Stimulated activated naive CD8-positive, alpha-beta T cell treated with anti-CD3 and anti-CD28 coated beads, Interleukin-15, Interleukin-2, amounts not matched to agents 100 ng/mL and 50 ng/mL, for 24 hours (primary cell): ENCODE measurements around the gene INTU.
"Not testable (repeated sequence)": the region's sequence is repeated elsewhere in the genome, so short reads cannot be mapped to it uniquely, and the experiment has no call there.

Experiments used
- H3K27ac Mint-ChIP-seq: one replicate; pipeline ENCODE4 v1.8.0; 2021; ENCODE audit warnings: mild to moderate bottlenecking, mixed read lengths
- H3K27me3 Mint-ChIP-seq: one replicate; pipeline ENCODE4 v1.8.0; 2021; ENCODE audit warnings: mixed read lengths
- H3K36me3 Mint-ChIP-seq: one replicate; pipeline ENCODE4 v1.8.0; 2021; ENCODE audit warnings: low read depth, mixed read lengths
- H3K4me1 Mint-ChIP-seq: one replicate; pipeline ENCODE4 v1.8.0; 2021; ENCODE audit warnings: low read depth, mixed read lengths
- H3K4me3 Mint-ChIP-seq: one replicate; pipeline ENCODE4 v1.8.0; 2021; ENCODE audit warnings: mild to moderate bottlenecking, mixed read lengths
- H3K9me3 Mint-ChIP-seq: one replicate; pipeline ENCODE4 v1.8.0; 2021; ENCODE audit warnings: mixed read lengths

The INTU gene

GRCh38 chr4:127632420-127633403, at the start of gene INTU:
INTU (plus strand) TSS chr4:127632957; CDS start chr4:127633035, 78 bp downstream.
- H3K4me1 Mint-ChIP-seq = peaks cover 13% of the 10 kb centered on the region
- H3K9me3 Mint-ChIP-seq = no peaks in the 10 kb centered on the region
- no peak within 1 kb of the TSS for H3K27ac Mint-ChIP-seq
- H3K27me3 Mint-ChIP-seq = peaks cover 50% of the 10 kb centered on the region
- no peaks in the 10 kb centered on the region for H3K36me3 Mint-ChIP-seq
- peak within 1 kb of the TSS; percentile 81 for H3K4me3 Mint-ChIP-seq

GRCh38 chr4:127586496-127586895, 46.3 kb upstream of the INTU start:
- not testable (repeated sequence) for H3K27me3 Mint-ChIP-seq, H3K9me3 Mint-ChIP-seq, H3K36me3 Mint-ChIP-seq, H3K27ac Mint-ChIP-seq, H3K4me1 Mint-ChIP-seq, H3K4me3 Mint-ChIP-seq

- no peaks in the 10 kb centered on the region for H3K36me3 Mint-ChIP-seq
- no peaks in the 10 kb centered on the region for H3K4me1 Mint-ChIP-seq
- no peaks in the 10 kb centered on the region for H3K27me3 Mint-ChIP-seq
- no peak overlapping the region for H3K27ac Mint-ChIP-seq
- no peak overlapping the region for H3K4me3 Mint-ChIP-seq
- H3K9me3 Mint-ChIP-seq = no peaks in the 10 kb centered on the region
These were observed 45.7 kb upstream of the INTU start for GRCh38 chr4:127586922-127587571.

GRCh38 chr4:127589153-127589552, 43.6 kb upstream of the INTU start:
- H3K36me3 Mint-ChIP-seq, H3K27ac Mint-ChIP-seq, H3K4me3 Mint-ChIP-seq, H3K9me3 Mint-ChIP-seq, H3K27me3 Mint-ChIP-seq, H3K4me1 Mint-ChIP-seq: not testable (repeated sequence)

GRCh38 chr4:127598656-127599055, 34.1 kb upstream of the INTU start:
- no peaks in the 10 kb centered on the region for H3K36me3 Mint-ChIP-seq
- H3K27ac Mint-ChIP-seq = no peak overlapping the region
- no peaks in the 10 kb centered on the region for H3K27me3 Mint-ChIP-seq
- H3K4me1 Mint-ChIP-seq = no peaks in the 10 kb centered on the region
- H3K4me3 Mint-ChIP-seq = no peak overlapping the region
- H3K9me3 Mint-ChIP-seq = no peaks in the 10 kb centered on the region

GRCh38 chr4:127601029-127601428, 31.7 kb upstream of the INTU start:
- no peak overlapping the region for H3K4me3 Mint-ChIP-seq
- H3K9me3 Mint-ChIP-seq = no peaks in the 10 kb centered on the region
- H3K4me1 Mint-ChIP-seq = no peaks in the 10 kb centered on the region
- no peak overlapping the region for H3K27ac Mint-ChIP-seq
- no peaks in the 10 kb centered on the region for H3K36me3 Mint-ChIP-seq
- H3K27me3 Mint-ChIP-seq = peaks cover 8% of the 10 kb centered on the region

GRCh38 chr4:127604949-127605709, 27.6 kb upstream of the INTU start:
- H3K27ac Mint-ChIP-seq = no peak overlapping the region
- no peaks in the 10 kb centered on the region for H3K36me3 Mint-ChIP-seq
- no peak overlapping the region for H3K4me3 Mint-ChIP-seq
- no peaks in the 10 kb centered on the region for H3K9me3 Mint-ChIP-seq
- peaks cover 17% of the 10 kb centered on the region for H3K27me3 Mint-ChIP-seq
- no peaks in the 10 kb centered on the region for H3K4me1 Mint-ChIP-seq

GRCh38 chr4:127606823-127607222, 25.9 kb upstream of the INTU start:
- no peaks in the 10 kb centered on the region for H3K9me3 Mint-ChIP-seq
- peaks cover 20% of the 10 kb centered on the region for H3K27me3 Mint-ChIP-seq
- H3K36me3 Mint-ChIP-seq = no peaks in the 10 kb centered on the region
- no peak overlapping the region for H3K4me3 Mint-ChIP-seq
- no peaks in the 10 kb centered on the region for H3K4me1 Mint-ChIP-seq
- H3K27ac Mint-ChIP-seq = no peak overlapping the region

- no peaks in the 10 kb centered on the region for H3K36me3 Mint-ChIP-seq
- no peak overlapping the region for H3K27ac Mint-ChIP-seq
- no peak overlapping the region for H3K4me3 Mint-ChIP-seq
These were observed 23.3 kb upstream of the INTU start for GRCh38 chr4:127609484-127609883.

GRCh38 chr4:127610488-127610887, 22.3 kb upstream of the INTU start:
- Mint-ChIP-seq H3K27me3 (peaks cover 18% of the 10 kb centered on the region), H3K4me1 (no peaks in the 10 kb centered on the region), H3K27ac (no peak overlapping the region), H3K9me3 (no peaks in the 10 kb centered on the region), H3K36me3 (no peaks in the 10 kb centered on the region), H3K4me3 (no peak overlapping the region)

More at GRCh38 chr4:127609484-127609883, 23.3 kb upstream of the INTU start:
- H3K27me3 Mint-ChIP-seq = peaks cover 23% of the 10 kb centered on the region
- H3K9me3 Mint-ChIP-seq = no peaks in the 10 kb centered on the region
- H3K4me1 Mint-ChIP-seq = no peaks in the 10 kb centered on the region

GRCh38 chr4:127616898-127617297, 15.9 kb upstream of the INTU start:
- H3K27me3 Mint-ChIP-seq = peaks cover 32% of the 10 kb centered on the region
- no peak overlapping the region for H3K4me3 Mint-ChIP-seq

GRCh38 chr4:127618427-127618826, 14.3 kb upstream of the INTU start:
- H3K4me1 Mint-ChIP-seq = peaks cover 6% of the 10 kb centered on the region
- H3K4me3 Mint-ChIP-seq = no peak overlapping the region
- peaks cover 41% of the 10 kb centered on the region for H3K27me3 Mint-ChIP-seq
- H3K9me3 Mint-ChIP-seq = peaks cover 6% of the 10 kb centered on the region
- H3K36me3 Mint-ChIP-seq = no peaks in the 10 kb centered on the region
- H3K27ac Mint-ChIP-seq = no peak overlapping the region

More at GRCh38 chr4:127616898-127617297, 15.9 kb upstream of the INTU start:
- H3K36me3 Mint-ChIP-seq = no peaks in the 10 kb centered on the region
- H3K4me1 Mint-ChIP-seq = no peaks in the 10 kb centered on the region
- no peak overlapping the region for H3K27ac Mint-ChIP-seq
- peaks cover 6% of the 10 kb centered on the region for H3K9me3 Mint-ChIP-seq

- no peaks in the 10 kb centered on the region for H3K36me3 Mint-ChIP-seq
- H3K27ac Mint-ChIP-seq = no peak overlapping the region
- H3K4me3 Mint-ChIP-seq = no peak overlapping the region
- H3K27me3 Mint-ChIP-seq = peaks cover 54% of the 10 kb centered on the region
- peaks cover 9% of the 10 kb centered on the region for H3K4me1 Mint-ChIP-seq
- peaks cover 6% of the 10 kb centered on the region for H3K9me3 Mint-ChIP-seq
These were observed 10.2 kb upstream of the INTU start for GRCh38 chr4:127622621-127622920.

- peaks cover 6% of the 10 kb centered on the region for H3K9me3 Mint-ChIP-seq
- H3K4me3 Mint-ChIP-seq = peak overlapping the region; percentile 60
- peaks cover 9% of the 10 kb centered on the region for H3K4me1 Mint-ChIP-seq
- peaks cover 51% of the 10 kb centered on the region for H3K27me3 Mint-ChIP-seq
- no peak overlapping the region for H3K27ac Mint-ChIP-seq
- H3K36me3 Mint-ChIP-seq = no peaks in the 10 kb centered on the region
These were observed 9.6 kb upstream of the INTU start for GRCh38 chr4:127622921-127623796.
